Fibroblast of skin of right quadriceps (primary cell): Measurements from ENCODE around the gene VTI1B.
"Not testable (repeated sequence)": the region's sequence is repeated elsewhere in the genome, so short reads cannot be mapped to it uniquely, and the experiment has no call there.

ENCODE experiments used
- DNase-seq: peaks from one replicate; pipeline ENCODE4 v3.0.0-alpha.2; 2013

Gene VTI1B, protein sequence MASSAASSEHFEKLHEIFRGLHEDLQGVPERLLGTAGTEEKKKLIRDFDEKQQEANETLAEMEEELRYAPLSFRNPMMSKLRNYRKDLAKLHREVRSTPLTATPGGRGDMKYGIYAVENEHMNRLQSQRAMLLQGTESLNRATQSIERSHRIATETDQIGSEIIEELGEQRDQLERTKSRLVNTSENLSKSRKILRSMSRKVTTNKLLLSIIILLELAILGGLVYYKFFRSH

DNA sequence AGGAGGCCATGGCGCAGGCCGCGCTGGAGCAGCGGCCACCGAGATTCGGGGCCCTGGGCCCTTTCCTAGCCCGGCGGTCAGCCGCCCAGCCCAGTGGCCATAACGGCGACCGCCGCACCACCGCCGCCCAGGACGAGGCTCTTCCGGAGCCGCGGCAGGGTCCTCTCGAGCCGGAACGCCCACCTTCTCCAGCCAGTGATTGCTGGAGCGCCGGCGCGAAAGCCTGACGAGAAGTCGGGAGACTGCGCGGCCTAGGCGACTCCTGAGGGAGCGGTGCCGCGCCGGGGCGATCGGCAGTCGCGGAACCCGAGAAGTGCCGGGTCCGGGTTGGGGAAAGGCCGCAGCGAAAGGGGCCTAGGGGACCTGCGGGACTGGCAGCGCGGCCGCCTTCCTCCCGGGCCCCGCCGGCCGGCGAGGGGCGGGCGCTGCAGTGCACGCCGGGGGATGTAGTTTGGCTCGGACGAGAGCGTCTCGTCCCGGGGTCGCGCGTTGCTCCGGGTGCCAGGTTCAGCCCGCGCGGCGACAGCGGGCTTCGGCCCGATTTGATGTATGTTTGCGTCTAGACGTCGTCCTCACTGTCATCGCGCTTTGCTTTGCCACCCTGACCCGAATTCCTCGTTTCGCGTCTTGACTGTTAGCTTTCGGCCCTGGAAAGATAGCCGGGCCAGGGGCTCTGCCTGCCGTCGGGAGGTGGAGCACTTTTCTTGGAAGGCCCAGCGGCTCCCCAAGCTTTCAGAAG is at the start of gene VTI1B:
VTI1B (minus strand) TSS at position 153 of the 739 bp plus-strand sequence; CDS start at position 10, 143 bp downstream.
- DNase-seq = peak; percentile 77

DNA sequence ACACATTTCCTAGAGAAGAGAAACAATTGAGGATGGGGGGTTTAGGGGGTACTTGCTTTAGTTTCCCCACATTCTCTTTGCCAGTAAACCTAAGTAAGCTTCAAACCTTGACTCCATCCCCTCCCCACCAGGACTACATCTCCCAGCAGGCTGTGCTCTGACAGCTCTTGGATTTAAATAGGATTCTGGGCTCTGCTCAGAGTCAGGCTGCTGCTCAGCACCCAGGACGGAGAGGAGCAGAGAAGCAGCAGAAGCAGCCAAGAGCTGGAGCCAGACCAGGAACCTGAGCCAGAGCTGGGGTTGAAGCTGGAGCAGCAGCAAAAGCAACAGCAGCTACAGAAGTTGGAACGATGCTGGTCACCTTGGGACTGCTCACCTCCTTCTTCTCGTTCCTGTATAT is 47.9 kb upstream of the VTI1B start:
- DNase-seq = peak; percentile 7

DNA sequence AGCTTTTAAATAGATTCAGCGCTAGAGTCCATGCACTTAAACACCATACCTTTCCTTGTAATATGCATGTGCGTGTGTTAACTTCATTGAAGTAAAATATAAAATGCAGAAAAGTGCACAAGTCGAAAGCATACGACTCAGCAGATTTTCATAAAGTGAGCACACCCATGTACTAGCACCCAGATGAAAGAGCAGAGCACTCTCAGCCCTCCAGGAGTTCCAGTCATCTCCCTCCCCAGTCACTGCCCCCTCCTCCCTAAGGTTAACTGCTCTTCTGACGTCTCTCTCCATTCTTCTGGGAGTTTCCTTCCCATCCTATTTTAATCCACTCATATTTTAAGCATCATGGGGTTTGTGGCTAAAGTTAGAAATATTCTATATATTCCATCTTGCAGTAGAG is 47.4 kb upstream of the VTI1B start:
- DNase-seq = no peak

DNA sequence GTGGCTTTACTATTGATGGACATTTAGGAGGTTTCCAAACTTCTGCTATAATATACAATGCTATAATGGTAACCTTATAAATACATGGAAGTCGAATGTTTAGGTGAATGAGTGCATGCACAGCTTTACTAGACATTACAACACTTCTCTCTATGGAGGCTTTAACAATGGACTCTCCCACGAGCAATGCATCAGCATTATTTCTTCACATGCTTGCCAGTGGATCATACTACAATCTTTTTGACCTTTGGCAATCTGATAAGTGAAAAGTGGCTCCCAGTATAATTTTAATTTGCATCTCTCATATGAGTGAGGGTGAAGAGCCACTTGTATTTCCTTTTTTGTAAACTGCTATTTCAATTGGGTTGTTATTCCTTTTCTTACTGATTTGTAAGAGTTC is 45.4 kb upstream of the VTI1B start:
- DNase-seq = no peak

DNA sequence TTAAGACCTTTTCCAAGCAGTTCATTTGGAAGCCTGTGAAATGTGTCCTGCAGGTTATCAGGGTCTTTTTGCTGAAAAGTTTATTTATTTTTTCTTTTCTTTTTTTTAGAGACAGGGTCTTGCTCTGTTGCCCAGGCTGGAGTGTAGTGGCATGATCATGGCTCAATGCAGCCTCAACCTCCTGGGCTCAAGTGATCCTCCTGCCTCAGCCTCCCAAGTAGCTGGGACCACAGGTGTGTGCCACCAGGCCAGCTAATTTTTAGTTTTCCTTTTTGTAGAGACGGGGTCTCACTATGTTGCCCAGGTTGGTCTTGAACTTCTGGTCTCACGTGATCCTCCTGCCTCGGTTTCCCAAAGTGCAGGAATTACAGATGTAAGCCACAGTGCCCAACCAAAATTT is 45.0 kb upstream of the VTI1B start:
- DNase-seq = not testable (repeated sequence)

DNA sequence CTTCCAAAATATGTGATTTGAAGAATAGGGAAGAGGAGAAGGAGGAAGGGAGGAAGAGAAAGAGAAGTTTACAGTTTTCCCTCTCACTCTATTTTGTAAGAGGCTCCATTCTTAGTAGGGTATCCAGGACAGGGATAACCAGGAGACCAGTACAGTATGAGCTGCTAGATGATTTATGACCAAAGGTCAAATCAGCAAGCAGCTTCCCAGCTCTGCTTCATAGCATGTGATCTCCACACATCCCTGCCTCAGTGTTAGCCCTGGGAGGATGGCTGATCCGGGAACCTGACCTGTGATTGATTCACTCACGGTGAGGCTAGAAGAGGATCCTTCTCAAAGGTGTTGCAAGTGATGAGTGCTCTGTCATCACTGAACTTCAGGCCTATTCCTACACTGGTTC is 43.8 kb upstream of the VTI1B start:
- no peak for DNase-seq

DNA sequence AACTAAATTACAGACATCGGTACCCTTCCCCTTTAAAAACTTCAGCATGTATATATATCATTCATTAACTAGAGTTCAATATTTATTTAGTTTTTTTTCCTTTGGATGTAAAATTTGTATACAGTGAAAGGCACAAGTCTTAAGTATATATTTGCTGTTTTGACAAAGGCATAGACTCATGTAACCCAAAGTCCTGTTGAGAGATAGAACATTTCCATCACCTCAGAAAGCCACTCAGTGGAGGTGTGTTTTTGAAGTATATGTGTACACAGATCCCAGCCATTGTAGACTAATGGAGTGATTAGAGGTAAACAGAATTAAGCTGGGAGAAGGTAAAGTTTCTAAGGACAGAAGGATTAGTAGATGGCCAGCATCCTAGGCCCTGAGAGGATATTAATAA is 42.6 kb upstream of the VTI1B start:
- no peak for DNase-seq

DNA sequence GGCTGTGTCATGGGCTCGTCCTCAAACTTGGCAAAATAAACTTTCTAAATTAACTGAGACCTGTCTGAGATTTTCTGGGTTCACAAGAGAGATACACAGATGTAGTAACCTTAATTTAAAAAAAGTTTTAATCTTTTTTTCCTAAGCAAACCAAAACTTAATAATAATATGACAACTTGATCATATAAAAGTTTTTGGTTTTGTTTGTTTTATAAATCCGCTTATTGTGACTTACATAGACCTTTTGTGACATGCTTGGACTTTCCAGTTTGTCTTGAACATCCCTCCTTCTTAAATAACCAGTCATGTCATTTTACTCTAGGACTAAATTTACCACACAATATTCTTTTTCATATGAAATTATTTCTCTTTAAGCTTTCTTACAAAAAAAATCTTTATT is 35.8 kb upstream of the VTI1B start:
- peak; percentile 13 for DNase-seq

DNA sequence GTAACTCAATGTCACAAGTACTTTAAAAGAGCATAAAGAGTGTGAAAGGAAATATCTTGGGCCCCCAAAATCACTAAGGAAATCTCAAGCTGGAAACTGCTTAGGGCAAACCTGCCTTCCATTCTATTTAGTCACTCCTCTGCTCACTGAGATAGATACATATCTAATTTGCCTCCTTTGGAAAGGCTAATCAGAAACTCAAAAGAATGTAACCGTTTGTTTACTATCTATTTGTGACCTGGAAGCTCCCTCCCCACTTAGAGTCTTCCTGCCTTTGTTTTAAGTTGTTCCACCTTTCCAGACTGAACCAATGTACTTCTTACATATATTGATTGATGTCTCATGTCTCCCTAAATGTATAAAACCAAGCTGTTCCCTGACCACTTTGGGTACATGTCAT is 35.4 kb upstream of the VTI1B start:
- DNase-seq = not testable (repeated sequence)

DNA sequence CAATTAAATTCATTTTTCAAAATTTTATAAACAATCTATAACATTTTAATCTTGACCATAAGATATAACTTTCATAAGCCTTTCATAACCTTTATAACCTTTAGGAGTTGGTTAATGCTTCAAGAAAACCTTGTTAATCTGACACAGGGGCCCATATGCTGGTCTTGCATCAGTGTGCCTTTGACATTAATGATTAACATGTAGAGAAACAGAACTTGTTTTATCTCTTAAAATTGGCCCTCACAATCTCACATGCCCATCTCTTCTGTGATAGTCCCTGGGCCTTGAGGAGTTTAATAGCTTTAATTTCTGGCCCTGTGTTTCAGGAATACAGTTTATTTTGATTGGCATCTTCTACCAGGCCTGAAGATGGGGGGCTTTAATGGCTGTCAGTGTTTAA is 34.9 kb upstream of the VTI1B start:
- not testable (repeated sequence) for DNase-seq

DNA sequence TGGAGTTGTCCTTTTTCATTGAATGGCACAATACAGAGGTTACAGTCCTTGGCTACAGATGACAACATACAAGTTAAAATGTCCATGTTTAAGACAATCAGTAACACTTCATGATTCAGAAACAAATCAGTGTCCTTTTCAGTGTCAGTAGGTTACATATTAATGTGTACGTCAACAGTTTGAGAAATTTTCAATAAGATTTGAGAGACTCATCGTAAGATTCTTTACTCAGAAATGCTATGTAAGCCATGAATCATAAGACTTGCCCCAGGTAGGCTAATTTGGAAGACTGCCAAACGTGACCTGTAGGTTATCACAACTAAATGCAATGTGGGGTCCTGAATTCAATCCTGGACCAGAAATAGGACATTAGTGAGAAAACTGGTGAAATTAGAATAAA is 30.8 kb upstream of the VTI1B start:
- no peak for DNase-seq

DNA sequence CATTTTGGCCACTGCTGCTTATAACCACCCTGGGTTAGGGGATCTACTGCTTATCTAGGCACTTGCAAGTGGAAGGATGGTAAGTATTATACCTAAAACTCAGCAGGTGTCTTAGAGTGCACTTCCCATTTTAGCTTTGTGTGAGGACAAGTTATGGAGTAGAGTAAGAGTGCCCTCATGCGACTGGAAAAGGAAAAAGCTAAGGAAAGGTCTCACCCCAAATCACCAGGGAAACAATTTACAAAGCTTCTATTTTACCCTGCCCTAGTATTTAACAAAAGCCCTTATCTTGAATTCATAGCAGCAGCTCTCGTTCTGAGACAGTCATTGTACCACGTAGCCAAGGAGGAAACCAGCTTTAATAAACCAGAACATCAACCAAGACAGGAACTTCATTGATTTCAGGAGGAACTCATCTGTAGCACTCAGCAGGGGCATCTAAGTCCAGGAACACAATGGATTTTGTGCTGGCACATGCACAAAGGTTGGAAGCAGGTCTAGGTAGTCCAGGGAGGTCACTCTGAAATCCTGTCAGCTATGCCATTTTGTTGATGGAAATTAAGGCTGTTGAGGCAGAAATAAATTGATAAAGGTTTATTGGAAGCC is 30.2 kb upstream of the VTI1B start:
- DNase-seq = peak; percentile 36

DNA sequence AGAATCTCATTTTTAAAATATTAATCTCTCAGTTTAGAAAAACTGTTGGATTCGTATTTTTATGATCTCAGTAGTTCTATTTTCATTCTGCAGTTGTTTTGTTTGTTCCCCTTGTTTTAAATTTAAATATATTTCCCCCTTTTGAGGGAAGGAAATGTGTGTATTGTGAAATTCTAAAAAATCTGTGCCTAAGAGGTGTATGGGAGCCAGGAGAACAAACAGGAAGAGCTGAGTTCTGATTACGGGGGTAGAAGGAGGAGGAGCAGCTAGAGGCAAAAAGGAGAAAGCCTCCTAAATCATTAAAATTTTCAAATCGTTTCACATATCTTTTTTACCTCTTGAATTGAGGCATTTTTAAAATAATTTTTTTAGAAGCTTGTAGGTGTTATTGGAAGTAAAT is 29.6 kb upstream of the VTI1B start:
- no peak for DNase-seq

DNA sequence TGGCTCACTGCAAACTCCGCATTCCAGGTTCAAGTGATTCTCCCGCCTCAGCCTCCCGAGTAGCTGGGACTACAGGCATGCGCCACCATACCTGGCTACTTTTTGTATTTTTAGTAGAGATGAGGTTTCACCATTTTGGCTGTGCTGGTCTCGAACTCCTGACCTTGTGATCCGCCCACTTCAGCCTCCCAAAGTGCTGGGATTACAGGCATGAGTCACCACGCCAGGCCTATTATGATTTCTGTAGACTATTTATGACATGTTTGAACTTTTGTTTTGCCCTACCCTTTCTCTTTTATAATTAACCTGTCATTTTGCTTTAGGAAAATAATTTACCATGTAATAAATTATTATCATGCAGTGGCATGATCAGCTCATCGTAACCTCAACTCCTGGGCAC is 27.1 kb upstream of the VTI1B start, which contains the start of gene RDH12:
RDH12 (plus strand) TSS at position 395 of the 400 bp plus-strand sequence. CDS start 20,757 bp downstream, outside the sequence.
- not testable (repeated sequence) for DNase-seq

DNA sequence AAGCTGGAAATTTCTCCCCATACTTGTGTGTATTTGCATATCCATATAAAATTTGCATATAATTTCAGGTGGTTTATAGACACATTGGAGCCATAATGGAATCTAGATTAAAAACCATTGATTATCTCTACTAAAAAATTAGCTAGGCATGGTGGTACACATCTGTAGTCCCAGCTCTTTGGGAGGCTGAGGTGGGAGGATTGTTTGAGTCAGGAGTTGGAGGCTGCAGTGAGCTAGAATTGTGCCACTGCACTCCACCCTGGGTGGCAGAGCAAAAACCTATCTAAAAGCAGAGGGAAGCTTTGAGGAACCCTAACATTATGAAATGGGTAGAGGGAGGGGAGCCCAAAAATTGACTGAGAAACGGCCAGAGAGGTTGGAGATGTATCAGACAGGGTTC is 23.7 kb upstream of the VTI1B start:
- DNase-seq = no peak

DNA sequence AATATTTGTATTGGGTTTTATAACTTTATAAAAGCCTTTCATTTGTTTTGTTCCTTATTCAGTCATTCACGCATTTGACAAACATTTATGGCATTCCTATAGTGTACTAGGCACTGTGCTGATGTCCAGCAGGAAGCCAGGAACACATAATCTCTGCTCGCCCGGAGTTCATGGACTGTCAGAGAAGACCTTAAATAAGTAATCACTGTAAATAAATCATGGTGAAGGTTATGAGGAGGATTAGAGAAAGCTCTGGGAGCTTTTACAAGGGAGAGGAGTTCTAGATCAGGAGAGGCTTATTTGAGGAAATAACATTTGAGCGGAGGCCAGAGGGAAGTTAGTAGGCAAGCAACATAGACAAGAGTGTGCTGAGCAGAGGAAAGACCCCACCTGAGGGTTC is 22.6 kb upstream of the VTI1B start:
- DNase-seq = no peak

DNA sequence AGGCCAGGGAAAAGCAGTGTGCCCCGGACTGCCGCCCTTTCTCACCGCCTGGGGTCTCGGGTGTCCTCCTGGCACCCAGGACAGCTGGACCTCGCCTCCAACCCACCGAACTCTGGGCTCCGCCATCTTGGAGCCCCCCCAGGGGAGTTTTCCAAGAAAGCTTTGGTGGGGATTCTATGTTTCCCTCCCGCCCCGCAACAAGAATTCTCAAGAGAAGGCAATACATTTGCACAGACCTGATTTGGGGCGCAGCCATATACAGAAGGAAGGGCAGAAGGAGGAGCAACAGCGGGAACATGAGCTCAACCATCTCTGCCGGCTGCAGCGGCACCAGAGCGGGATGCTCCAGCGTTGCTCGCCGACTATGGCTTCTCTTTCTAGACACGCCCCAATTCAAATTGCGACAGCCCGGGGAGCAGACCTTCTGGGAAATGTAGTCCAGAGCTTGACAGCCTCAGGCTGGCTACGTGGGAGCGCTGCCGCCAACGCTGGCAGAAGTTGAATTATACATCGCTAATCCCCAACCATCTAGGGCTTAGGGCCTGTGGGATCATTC is 21.0 kb upstream of the VTI1B start, which contains the start of gene RDH11:
RDH11 (minus strand) TSS at position 371 of the 556 bp plus-strand sequence; CDS start at position 310, 61 bp downstream.
- peak; percentile 91 for DNase-seq

DNA sequence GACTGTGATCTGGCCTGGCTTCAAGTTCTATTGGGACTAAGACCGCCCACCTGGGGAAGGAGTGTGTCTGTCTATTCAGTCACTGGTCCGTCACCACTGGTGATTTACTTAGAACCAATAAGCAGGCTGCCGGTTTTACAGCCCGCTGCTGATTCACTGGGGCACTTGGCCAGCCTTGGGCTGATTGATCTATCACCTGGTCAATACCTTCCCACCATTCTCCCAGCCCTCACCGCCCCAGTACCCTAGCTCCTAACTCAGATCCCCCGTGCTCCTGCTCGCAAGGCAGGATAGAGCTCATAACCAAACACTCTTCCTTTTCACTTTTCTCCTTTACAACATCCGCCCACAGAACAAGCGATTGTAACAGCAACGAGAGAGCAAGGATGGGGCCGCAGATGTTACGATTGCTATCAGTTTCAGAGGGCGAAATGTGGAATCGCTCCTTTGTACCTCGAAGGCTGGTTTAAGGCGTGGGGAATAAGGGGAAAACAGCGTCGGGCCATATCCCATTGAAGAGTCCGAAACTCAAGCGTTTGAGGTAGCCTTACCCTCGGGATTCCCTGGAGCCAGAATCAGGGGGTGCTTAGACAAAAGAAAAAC is 20.5 kb upstream of the VTI1B start:
- peak; percentile 86 for DNase-seq

DNA sequence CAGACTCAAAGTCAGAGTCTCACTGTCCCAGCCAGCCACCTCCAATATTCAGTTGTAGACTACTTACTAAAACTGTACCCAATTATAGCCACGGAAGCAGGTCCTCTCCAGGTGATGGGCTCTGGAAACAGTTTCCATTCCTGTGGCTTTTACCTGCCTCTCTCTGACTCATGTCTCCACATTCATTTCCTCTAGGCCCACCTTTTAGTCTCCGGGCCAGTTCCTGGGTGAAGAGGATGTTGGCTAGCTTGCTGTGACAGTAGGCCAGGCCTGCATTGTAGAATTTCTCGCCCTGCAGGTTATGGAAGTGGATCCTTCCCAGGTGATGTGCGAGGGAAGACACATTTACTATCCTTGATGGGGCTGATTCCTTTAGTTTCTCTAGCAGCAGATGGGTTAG is 15.6 kb upstream of the VTI1B start:
- no peak for DNase-seq

DNA sequence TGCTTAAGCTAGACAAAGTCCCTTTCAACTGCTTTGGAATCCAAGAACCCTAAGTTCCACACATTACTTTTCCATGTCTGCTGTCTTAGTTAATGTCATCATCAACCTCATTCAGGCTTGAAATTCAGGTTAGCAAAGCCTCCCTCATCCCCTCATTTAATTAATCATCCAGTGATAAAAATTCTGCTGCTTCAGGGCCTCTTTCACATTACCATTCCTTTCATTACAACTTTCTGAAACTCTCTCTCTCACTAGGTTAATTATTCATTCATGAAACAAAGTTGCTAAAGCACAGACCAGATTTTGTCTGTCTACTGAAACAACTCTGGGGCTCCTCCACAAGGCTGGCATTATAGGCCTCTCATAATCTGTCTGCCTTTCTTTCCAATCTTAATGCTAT is 9.4 kb upstream of the VTI1B start:
- no peak for DNase-seq

DNA sequence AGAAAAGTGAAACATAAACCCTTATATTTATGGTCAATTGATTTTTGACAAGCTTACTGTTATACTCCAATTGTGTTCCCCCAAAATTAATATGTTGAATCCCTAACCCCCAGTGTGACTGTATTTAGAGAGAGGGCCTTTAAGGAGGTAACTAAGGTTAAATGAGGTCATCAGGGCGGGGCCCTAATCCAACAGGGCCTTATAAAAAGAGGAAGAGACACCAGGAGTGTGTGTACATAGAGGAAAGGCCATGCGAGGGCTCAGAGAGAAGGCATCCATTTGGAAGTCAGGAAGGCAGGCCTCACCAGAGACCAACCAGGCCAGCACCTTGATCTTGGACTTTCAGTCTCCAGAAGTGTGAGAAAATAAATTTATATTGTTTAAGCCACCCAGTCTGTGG is 6.5 kb upstream of the VTI1B start:
- DNase-seq = no peak

DNA sequence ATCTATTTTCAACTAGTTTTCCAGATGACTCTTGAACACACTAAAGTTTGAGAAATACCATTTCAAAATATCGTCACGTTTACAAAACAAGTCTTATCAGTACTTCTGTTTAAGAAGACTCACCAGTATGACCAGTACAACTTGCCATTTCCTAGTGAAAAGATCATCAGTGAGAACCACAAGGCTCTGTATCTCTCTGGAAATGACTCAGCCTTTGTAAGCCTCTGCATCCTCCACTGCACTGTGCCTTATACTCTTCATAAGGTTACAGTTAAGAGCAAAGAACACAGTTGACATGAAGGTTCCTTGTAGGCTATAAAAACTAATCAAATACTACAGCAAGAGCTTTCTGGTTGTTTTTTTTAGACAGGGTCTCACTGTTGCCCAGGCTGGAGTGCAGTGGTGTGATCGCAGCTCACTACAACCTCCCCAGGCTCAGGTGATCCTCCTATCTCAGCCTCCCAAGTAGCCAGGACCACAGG is 5.7 kb upstream of the VTI1B start:
- peak; percentile 47 for DNase-seq

DNA sequence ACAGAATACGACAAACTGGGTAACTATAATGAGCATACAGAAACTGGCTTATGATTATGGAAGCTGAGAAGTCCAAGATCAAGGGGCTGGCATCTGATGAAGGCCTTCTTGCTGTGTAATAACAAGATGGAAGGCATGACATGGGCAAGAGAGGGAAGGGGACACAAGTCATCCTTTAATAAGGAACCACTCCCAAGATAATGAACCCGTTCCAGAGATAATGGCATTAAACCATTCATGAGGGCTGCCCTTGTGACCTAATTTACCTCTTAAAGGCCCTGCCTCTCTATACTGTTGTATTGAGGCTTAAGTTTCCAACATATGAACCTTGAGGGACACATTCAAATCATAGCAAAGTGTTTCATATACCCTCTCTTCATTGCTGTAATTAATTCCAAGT is 4.6 kb upstream of the VTI1B start:
- no peak for DNase-seq
